Trophoblast cell (in vitro differentiated cells and primary cell): ENCODE data around the gene DLK1.

Source experiments
- DNase-seq, 2 donors: peaks; one replicate each; pipeline ENCODE4 v3.0.0-alpha.2; 2016
- H2AFZ ChIP-seq: 2 replicates; pipeline ENCODE4 v1.6.1; 2013; ENCODE audit warnings: low read length, moderate library complexity, mild to moderate bottlenecking; ENCODE audit not compliant: insufficient read depth, poor library complexity
- H2AK5ac ChIP-seq: 2 replicates; pipeline ENCODE4 v1.6.1; 2013; ENCODE audit warnings: mild to moderate bottlenecking, low read length
- H2BK120ac ChIP-seq: 2 replicates; pipeline ENCODE4 v1.6.1; 2013; ENCODE audit warnings: low read length, mild to moderate bottlenecking, moderate library complexity; ENCODE audit not compliant: insufficient read depth, poor library complexity
- H2BK12ac ChIP-seq: 2 replicates; pipeline ENCODE4 v1.6.1; 2013; ENCODE audit warnings: mild to moderate bottlenecking, low read length, moderate library complexity
- H2BK5ac ChIP-seq: 2 replicates; pipeline ENCODE4 v1.6.1; 2013; ENCODE audit warnings: low read length, low read depth, moderate library complexity, mild to moderate bottlenecking; ENCODE audit not compliant: poor library complexity
- H3K14ac ChIP-seq: 2 replicates; pipeline ENCODE4 v1.6.1; 2013; ENCODE audit warnings: mild to moderate bottlenecking, low read length
- H3K18ac ChIP-seq: 2 replicates; pipeline ENCODE4 v1.6.1; 2013; ENCODE audit warnings: mild to moderate bottlenecking, low read length
- H3K23ac ChIP-seq: 2 replicates; pipeline ENCODE4 v1.6.1; 2013; ENCODE audit warnings: low read length
- H3K27ac ChIP-seq: 2 replicates; pipeline ENCODE4 v1.5.1; 2013; ENCODE audit warnings: low read depth, mild to moderate bottlenecking, inconsistent platforms, low read length, moderate library complexity
- H3K27me3 ChIP-seq: 2 replicates; pipeline ENCODE4 v1.6.1; 2013; ENCODE audit warnings: inconsistent platforms, mild to moderate bottlenecking, low read length, moderate library complexity; ENCODE audit not compliant: insufficient read depth
- H3K36me3 ChIP-seq, 2 experiments: 1 replicate in 1 of 2; 2 replicates in 1 of 2; pipeline ENCODE4 v1.6.1; 2013; ENCODE audit warnings: low read length in 2 of 2, mild to moderate bottlenecking in 2 of 2, moderate library complexity in 1 of 2; ENCODE audit not compliant: insufficient read depth in 2 of 2, control insufficient read depth in 1 of 2
- H3K4ac ChIP-seq: 2 replicates; pipeline ENCODE4 v1.6.1; 2013; ENCODE audit warnings: low read depth, mild to moderate bottlenecking, low read length, moderate library complexity
- H3K4me1 ChIP-seq, 2 experiments: 1 replicate in 1 of 2; 2 replicates in 1 of 2; pipeline ENCODE4 v1.6.1; 2013; ENCODE audit warnings: low read length in 2 of 2, mild to moderate bottlenecking in 2 of 2, moderate library complexity in 1 of 2; ENCODE audit not compliant: insufficient read depth in 2 of 2, control insufficient read depth in 1 of 2
- H3K4me2 ChIP-seq: 2 replicates; pipeline ENCODE4 v1.6.1; 2013; ENCODE audit warnings: inconsistent platforms, mild to moderate bottlenecking, low read length, moderate library complexity
- H3K4me3 ChIP-seq: 2 replicates; pipeline ENCODE4 v1.5.1; 2013; ENCODE audit warnings: mild to moderate bottlenecking, low read depth, low read length, inconsistent platforms
- H3K79me1 ChIP-seq: one replicate; pipeline ENCODE4 v1.6.1; 2013; ENCODE audit warnings: low read length
- H3K79me2 ChIP-seq: 2 replicates; pipeline ENCODE4 v1.6.1; 2013; ENCODE audit warnings: low read length, mild to moderate bottlenecking; ENCODE audit not compliant: control insufficient read depth, insufficient read depth, poor library complexity
- H3K9ac ChIP-seq: 2 replicates; pipeline ENCODE4 v1.6.1; 2013; ENCODE audit warnings: mild to moderate bottlenecking, low read length
- H3K9me3 ChIP-seq: 2 replicates; pipeline ENCODE4 v1.6.1; 2013; ENCODE audit warnings: low read depth, mild to moderate bottlenecking, control low read depth, inconsistent platforms, low read length; ENCODE audit not compliant: insufficient read depth
- H4K12ac ChIP-seq: 2 replicates; pipeline ENCODE4 v1.6.1; 2013; ENCODE audit warnings: low read depth, mild to moderate bottlenecking, low read length, moderate library complexity
- H4K8ac ChIP-seq: 2 replicates; pipeline ENCODE4 v1.6.1; 2013; ENCODE audit warnings: low read depth, mild to moderate bottlenecking, low read length, moderate library complexity
- H4K91ac ChIP-seq: one replicate; pipeline ENCODE4 v1.6.1; 2013; ENCODE audit warnings: low read depth, mild to moderate bottlenecking, low read length, moderate library complexity
- WGBS: extraction: QIAGEN DNeasy Blood & Tissue Kit; methylation state at CpG from one replicate; pipeline ENCODE4 v1.1.7; 2013; ENCODE audit warnings: missing lambda C conversion rate; ENCODE audit not compliant: insufficient read length, insufficient coverage; ENCODE audit errors: extremely low coverage; 5-methylcytosine and 5-hydroxymethylcytosine counted together

The DLK1 gene

GRCh38 chr14:100679153-100679552 is 47.5 kb upstream of the DLK1 start:
- H2BK120ac ChIP-seq = no peak overlapping the region
- H3K23ac ChIP-seq = no peak overlapping the region
- peaks cover 4% of the 10 kb centered on the region for H3K9me3 ChIP-seq
- peak overlapping the region; percentile 16 for H4K8ac ChIP-seq
- no peak overlapping the region for H3K18ac ChIP-seq
- H3K4ac ChIP-seq = no peak overlapping the region
- no peaks in the 10 kb centered on the region for H3K27me3 ChIP-seq
- H2AK5ac ChIP-seq = no peak overlapping the region
- H2BK5ac ChIP-seq = no peak overlapping the region
- no peak overlapping the region for H2AFZ ChIP-seq
- WGBS = no CpG with 5 or more reads among the region's 6 CpGs
- H3K4me1 ChIP-seq = peaks cover 17 to 22% of the 10 kb centered on the region in 2 experiments
- H3K36me3 ChIP-seq = no peaks in the 10 kb centered on the region
- H3K79me2 ChIP-seq = no peaks in the 10 kb centered on the region
- no peak overlapping the region for H3K27ac ChIP-seq
- H3K4me3 ChIP-seq = no peak overlapping the region
- H3K14ac ChIP-seq = no peak overlapping the region
- DNase-seq = no peak
- H3K4me2 ChIP-seq = no peak overlapping the region
- no peak overlapping the region for H4K12ac ChIP-seq
- no peak overlapping the region for H3K9ac ChIP-seq
- no peak overlapping the region for H2BK12ac ChIP-seq
- H3K79me1 ChIP-seq = peaks cover 5% of the 10 kb centered on the region
- H4K91ac ChIP-seq = peak overlapping the region; percentile 14

GRCh38 chr14:100679707-100680438 is 46.8 kb upstream of the DLK1 start:
- WGBS = no CpG with 5 or more reads among the region's 16 CpGs
- H3K79me1 ChIP-seq = peaks cover 5% of the 10 kb centered on the region

GRCh38 chr14:100680439-100681051 is 46.1 kb upstream of the DLK1 start:
- no peaks in the 10 kb centered on the region for H3K36me3 ChIP-seq
- H3K4me1 ChIP-seq = peaks cover 17 to 22% of the 10 kb centered on the region in 2 experiments
- no peak overlapping the region for H3K18ac ChIP-seq
- H2BK120ac ChIP-seq = no peak overlapping the region
- no peak overlapping the region for H3K4ac ChIP-seq
- H3K79me1 ChIP-seq = peaks cover 5% of the 10 kb centered on the region
- no peak overlapping the region for H2AFZ ChIP-seq
- no peak for DNase-seq
- peak overlapping the region; percentile 51 for H2BK12ac ChIP-seq
- no peaks in the 10 kb centered on the region for H3K79me2 ChIP-seq
- no peak overlapping the region for H4K8ac ChIP-seq
- H3K4me3 ChIP-seq = no peak overlapping the region
- no CpG with 5 or more reads among the region's 23 CpGs for WGBS
- H2AK5ac ChIP-seq = peak overlapping the region; percentile 57
- no peak overlapping the region for H4K12ac ChIP-seq
- H3K14ac ChIP-seq = peak overlapping the region; percentile 57
- H3K27me3 ChIP-seq = no peaks in the 10 kb centered on the region
- H3K9ac ChIP-seq = no peak overlapping the region
- H3K23ac ChIP-seq = no peak overlapping the region
- peak overlapping the region; percentile 45 for H2BK5ac ChIP-seq
- H4K91ac ChIP-seq = peak overlapping the region; percentile 63
- H3K27ac ChIP-seq = no peak overlapping the region
- H3K4me2 ChIP-seq = no peak overlapping the region
- peaks cover 4% of the 10 kb centered on the region for H3K9me3 ChIP-seq

More at GRCh38 chr14:100679707-100680438, 46.8 kb upstream of the DLK1 start:
- no peak overlapping the region for H3K18ac ChIP-seq
- peaks cover 17 to 22% of the 10 kb centered on the region in 2 experiments for H3K4me1 ChIP-seq
- H3K79me2 ChIP-seq = no peaks in the 10 kb centered on the region
- H4K91ac ChIP-seq = peak overlapping the region; percentile 63
- no peak overlapping the region for H4K12ac ChIP-seq
- H3K36me3 ChIP-seq = no peaks in the 10 kb centered on the region
- no peak overlapping the region for H3K4me3 ChIP-seq
- no peak overlapping the region for H2AFZ ChIP-seq
- H2AK5ac ChIP-seq = peak overlapping the region; percentile 57
- peak overlapping the region; percentile 16 for H4K8ac ChIP-seq
- H3K4ac ChIP-seq = no peak overlapping the region
- no peak overlapping the region for H3K27ac ChIP-seq
- no peaks in the 10 kb centered on the region for H3K27me3 ChIP-seq
- H2BK5ac ChIP-seq = peak overlapping the region; percentile 45
- no peak overlapping the region for H3K9ac ChIP-seq
- peak overlapping the region; percentile 51 for H2BK12ac ChIP-seq
- H2BK120ac ChIP-seq = no peak overlapping the region
- no peak overlapping the region for H3K23ac ChIP-seq
- H3K9me3 ChIP-seq = peaks cover 4% of the 10 kb centered on the region
- DNase-seq = peak; percentile 60 to 77
- H3K14ac ChIP-seq = peak overlapping the region; percentile 57
- H3K4me2 ChIP-seq = no peak overlapping the region

- no peaks in the 10 kb centered on the region for H3K27me3 ChIP-seq
- no peak overlapping the region for H2AK5ac ChIP-seq
- H2BK5ac ChIP-seq = no peak overlapping the region
- H4K91ac ChIP-seq = peak overlapping the region; percentile 17
- H3K9me3 ChIP-seq = peaks cover 4% of the 10 kb centered on the region
- H2BK12ac ChIP-seq = peak overlapping the region; percentile 41
- H2BK120ac ChIP-seq = no peak overlapping the region
- H3K79me1 ChIP-seq = peaks cover 5% of the 10 kb centered on the region
- no peak for DNase-seq
- H3K18ac ChIP-seq = no peak overlapping the region
- H3K14ac ChIP-seq = no peak overlapping the region
- no peak overlapping the region for H4K8ac ChIP-seq
- no peaks in the 10 kb centered on the region for H3K79me2 ChIP-seq
- no peak overlapping the region for H3K9ac ChIP-seq
- no peak overlapping the region for H3K23ac ChIP-seq
- H3K4me1 ChIP-seq = peaks cover 17 to 22% of the 10 kb centered on the region in 2 experiments
- H4K12ac ChIP-seq = no peak overlapping the region
- no peaks in the 10 kb centered on the region for H3K36me3 ChIP-seq
- no peak overlapping the region for H3K4ac ChIP-seq
- H2AFZ ChIP-seq = no peak overlapping the region
- H3K4me2 ChIP-seq = no peak overlapping the region
- no peak overlapping the region for H3K27ac ChIP-seq
- WGBS = no CpG with 5 or more reads among the region's 13 CpGs
- no peak overlapping the region for H3K4me3 ChIP-seq
Observed at GRCh38 chr14:100681111-100681510, 45.6 kb upstream of the DLK1 start.
